Liver (tissue), 3 donors: Measurements from ENCODE around the gene ZNF438.

Experiments
- ATF3 ChIP-seq: IDR thresholded peaks from 2 replicates; pipeline ENCODE4 v1.6.1; 2016; ENCODE audit warnings: antibody characterized with exemption
- EGR1 ChIP-seq, 2 donors: IDR thresholded peaks; 2 replicates each; pipeline ENCODE4 v1.6.1; 2016 to 2018; ENCODE audit warnings: antibody characterized with exemption in 2 of 2, low read depth in 2 of 2
- GABPA ChIP-seq, 2 donors: IDR thresholded peaks in 1 of 2; conservative IDR thresholded peaks in 1 of 2; 2 replicates each; pipeline ENCODE4 v1.6.1; 2016; ENCODE audit warnings: antibody characterized with exemption in 2 of 2, mild to moderate bottlenecking in 1 of 2, moderate library complexity in 1 of 2
- HNF4A ChIP-seq, 2 donors: conservative IDR thresholded peaks; 2 replicates each; pipeline ENCODE4 v1.6.1; 2016; ENCODE audit warnings: antibody characterized with exemption in 2 of 2, mild to moderate bottlenecking in 2 of 2
- JUND ChIP-seq, 2 donors: IDR thresholded peaks; 2 replicates each; pipeline ENCODE4 v1.6.1; 2016; ENCODE audit warnings: antibody characterized with exemption in 2 of 2
- RAD21 ChIP-seq, 2 donors: IDR thresholded peaks; 2 replicates each; pipeline ENCODE4 v1.6.1; 2016; ENCODE audit warnings: antibody characterized with exemption in 2 of 2, mild to moderate bottlenecking in 2 of 2
- REST ChIP-seq: IDR thresholded peaks from 2 replicates; pipeline ENCODE4 v1.6.1; 2016; ENCODE audit warnings: antibody characterized with exemption, mild to moderate bottlenecking
- RXRA ChIP-seq, 2 donors: IDR thresholded peaks; 2 replicates each; pipeline ENCODE4 v1.6.1; 2017 to 2018; ENCODE audit warnings: antibody characterized with exemption in 2 of 2, mild to moderate bottlenecking in 1 of 2
- TAF1 ChIP-seq: conservative IDR thresholded peaks from 2 replicates; pipeline ENCODE4 v1.6.1; 2016; ENCODE audit warnings: antibody characterized with exemption, mild to moderate bottlenecking
- YY1 ChIP-seq: IDR thresholded peaks from 2 replicates; pipeline ENCODE4 v1.6.1; 2016; ENCODE audit warnings: antibody characterized with exemption, mild to moderate bottlenecking
- TF ChIP-seq, protein P1 (sequence below): fragments of 150-350 bp; IDR thresholded peaks from 2 replicates; pipeline ENCODE4 v1.5.1; 2017; ENCODE audit warnings: improper control_type of control experiment, low read depth, low read length; ENCODE audit not compliant: missing input control
- TF ChIP-seq, protein P2 (sequence below): IDR thresholded peaks from 2 replicates; pipeline ENCODE4 v1.6.1; 2016; ENCODE audit warnings: antibody characterized with exemption
- TF ChIP-seq, protein P3 (sequence below): IDR thresholded peaks from 2 replicates; pipeline ENCODE4 v1.6.1; 2016; ENCODE audit warnings: antibody characterized with exemption
- donor health status: healthy.
- donor health status: healthy.

- TF ChIP-seq, protein P1, sequence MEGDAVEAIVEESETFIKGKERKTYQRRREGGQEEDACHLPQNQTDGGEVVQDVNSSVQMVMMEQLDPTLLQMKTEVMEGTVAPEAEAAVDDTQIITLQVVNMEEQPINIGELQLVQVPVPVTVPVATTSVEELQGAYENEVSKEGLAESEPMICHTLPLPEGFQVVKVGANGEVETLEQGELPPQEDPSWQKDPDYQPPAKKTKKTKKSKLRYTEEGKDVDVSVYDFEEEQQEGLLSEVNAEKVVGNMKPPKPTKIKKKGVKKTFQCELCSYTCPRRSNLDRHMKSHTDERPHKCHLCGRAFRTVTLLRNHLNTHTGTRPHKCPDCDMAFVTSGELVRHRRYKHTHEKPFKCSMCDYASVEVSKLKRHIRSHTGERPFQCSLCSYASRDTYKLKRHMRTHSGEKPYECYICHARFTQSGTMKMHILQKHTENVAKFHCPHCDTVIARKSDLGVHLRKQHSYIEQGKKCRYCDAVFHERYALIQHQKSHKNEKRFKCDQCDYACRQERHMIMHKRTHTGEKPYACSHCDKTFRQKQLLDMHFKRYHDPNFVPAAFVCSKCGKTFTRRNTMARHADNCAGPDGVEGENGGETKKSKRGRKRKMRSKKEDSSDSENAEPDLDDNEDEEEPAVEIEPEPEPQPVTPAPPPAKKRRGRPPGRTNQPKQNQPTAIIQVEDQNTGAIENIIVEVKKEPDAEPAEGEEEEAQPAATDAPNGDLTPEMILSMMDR: no peak
- TF ChIP-seq, protein P2, sequence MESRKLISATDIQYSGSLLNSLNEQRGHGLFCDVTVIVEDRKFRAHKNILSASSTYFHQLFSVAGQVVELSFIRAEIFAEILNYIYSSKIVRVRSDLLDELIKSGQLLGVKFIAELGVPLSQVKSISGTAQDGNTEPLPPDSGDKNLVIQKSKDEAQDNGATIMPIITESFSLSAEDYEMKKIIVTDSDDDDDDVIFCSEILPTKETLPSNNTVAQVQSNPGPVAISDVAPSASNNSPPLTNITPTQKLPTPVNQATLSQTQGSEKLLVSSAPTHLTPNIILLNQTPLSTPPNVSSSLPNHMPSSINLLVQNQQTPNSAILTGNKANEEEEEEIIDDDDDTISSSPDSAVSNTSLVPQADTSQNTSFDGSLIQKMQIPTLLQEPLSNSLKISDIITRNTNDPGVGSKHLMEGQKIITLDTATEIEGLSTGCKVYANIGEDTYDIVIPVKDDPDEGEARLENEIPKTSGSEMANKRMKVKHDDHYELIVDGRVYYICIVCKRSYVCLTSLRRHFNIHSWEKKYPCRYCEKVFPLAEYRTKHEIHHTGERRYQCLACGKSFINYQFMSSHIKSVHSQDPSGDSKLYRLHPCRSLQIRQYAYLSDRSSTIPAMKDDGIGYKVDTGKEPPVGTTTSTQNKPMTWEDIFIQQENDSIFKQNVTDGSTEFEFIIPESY: no peak
- TF ChIP-seq JUND (IDR thresholded peaks at IDR 0.05): no peak
- TF ChIP-seq TAF1: no peak
- TF ChIP-seq GABPA (IDR thresholded peaks at IDR 0.05 in 1 of 2, conservative IDR thresholded peaks at IDR 0.05 in 1 of 2): no peak
- no peak for TF ChIP-seq RAD21 (IDR thresholded peaks at IDR 0.05)
- TF ChIP-seq REST: no peak
- no peak for TF ChIP-seq ATF3
- TF ChIP-seq HNF4A (conservative IDR thresholded peaks at IDR 0.05): no peak
- TF ChIP-seq, protein P3, sequence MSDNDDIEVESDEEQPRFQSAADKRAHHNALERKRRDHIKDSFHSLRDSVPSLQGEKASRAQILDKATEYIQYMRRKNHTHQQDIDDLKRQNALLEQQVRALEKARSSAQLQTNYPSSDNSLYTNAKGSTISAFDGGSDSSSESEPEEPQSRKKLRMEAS: no peak
- no peak for TF ChIP-seq RXRA (IDR thresholded peaks at IDR 0.05)
- no peak for TF ChIP-seq EGR1 (IDR thresholded peaks at IDR 0.05; ENCODE audit: low read depth in 2 of 2)
- no peak for TF ChIP-seq YY1
Observed at GRCh38 chr10:30829901-30830300, 201.8 kb downstream of the ZNF438 start.
